ENCODE results near the gene SLC46A3.

DNA sequence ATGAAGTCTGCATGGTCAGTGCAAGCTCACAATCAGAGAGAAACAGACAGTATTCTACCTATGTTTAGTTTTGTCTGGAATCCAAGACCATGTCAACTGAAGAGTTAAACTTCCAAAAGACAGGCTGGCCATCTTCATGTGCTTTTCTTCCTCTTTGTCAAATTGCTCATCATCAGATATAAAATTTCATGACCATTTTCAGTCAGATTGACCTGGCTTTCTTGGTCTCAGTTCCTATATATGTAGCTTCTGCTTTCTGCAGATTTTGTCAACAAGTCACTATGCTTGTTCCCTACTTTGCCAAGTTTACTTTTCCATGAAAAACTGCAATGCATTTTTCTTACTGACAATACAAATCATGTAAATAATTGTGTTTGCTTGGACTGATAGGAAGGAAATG lies 13.9 kb downstream of the SLC46A3 start:
- TF ChIP-seq POLR2A (IDR thresholded peaks at IDR 0.05; ENCODE audit: low read length) (no peak), GATA1 (IDR thresholded peaks at IDR 0.05; ENCODE audit: low read depth, low read length) (no peak)

Data from erythroblast (primary cell).